GM13976 (cell line): ENCODE data around the gene UBE2L5.

Experiments used
- DNase-seq: peaks from one replicate; pipeline ENCODE4 v3.0.0; 2012; ENCODE audit warnings: low spot score
- in situ Hi-C: fragments of 300-500 bp; cut with MboI; formaldehyde crosslinking; loops from one replicate; pipeline ENCODE4 v1.12.0; 2022; ENCODE audit warnings: low sequenced_read_pairs, mixed read lengths, inconsistent platforms; ENCODE audit not compliant: unreplicated experiment
- TF ChIP-seq, protein P1 (sequence below): IDR thresholded peaks from 2 replicates; pipeline ENCODE4 v1.5.1; 2012; ENCODE audit warnings: borderline replicate concordance, mild to moderate bottlenecking; ENCODE audit not compliant: insufficient read depth; ENCODE audit errors: extremely low read depth, missing control alignments, control extremely low read depth

UBE2L5 gene

DNA sequence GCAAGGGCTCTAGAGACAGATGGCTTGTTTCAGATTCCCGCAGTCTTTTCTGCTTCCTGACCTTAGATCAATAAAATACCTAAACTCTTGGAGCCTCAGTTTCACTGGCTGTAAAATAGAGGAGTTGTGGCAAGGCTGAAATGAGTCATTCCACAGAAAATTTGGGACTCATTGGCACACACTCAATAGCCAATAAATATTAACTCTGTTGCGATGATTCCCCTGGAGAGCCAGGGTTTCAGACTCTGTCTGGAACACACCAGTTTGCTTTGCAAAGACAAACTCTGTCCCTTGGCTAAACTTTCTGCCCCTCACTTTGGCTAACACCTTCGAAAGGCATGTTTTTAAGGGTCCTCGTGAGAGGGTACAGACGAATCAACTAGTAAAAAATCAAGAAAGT is 18.1 kb upstream of the UBE2L5 start:
- in situ Hi-C loops = no loop called here
- TF ChIP-seq, protein P1, sequence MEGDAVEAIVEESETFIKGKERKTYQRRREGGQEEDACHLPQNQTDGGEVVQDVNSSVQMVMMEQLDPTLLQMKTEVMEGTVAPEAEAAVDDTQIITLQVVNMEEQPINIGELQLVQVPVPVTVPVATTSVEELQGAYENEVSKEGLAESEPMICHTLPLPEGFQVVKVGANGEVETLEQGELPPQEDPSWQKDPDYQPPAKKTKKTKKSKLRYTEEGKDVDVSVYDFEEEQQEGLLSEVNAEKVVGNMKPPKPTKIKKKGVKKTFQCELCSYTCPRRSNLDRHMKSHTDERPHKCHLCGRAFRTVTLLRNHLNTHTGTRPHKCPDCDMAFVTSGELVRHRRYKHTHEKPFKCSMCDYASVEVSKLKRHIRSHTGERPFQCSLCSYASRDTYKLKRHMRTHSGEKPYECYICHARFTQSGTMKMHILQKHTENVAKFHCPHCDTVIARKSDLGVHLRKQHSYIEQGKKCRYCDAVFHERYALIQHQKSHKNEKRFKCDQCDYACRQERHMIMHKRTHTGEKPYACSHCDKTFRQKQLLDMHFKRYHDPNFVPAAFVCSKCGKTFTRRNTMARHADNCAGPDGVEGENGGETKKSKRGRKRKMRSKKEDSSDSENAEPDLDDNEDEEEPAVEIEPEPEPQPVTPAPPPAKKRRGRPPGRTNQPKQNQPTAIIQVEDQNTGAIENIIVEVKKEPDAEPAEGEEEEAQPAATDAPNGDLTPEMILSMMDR = no peak
- DNase-seq = no peak

DNA sequence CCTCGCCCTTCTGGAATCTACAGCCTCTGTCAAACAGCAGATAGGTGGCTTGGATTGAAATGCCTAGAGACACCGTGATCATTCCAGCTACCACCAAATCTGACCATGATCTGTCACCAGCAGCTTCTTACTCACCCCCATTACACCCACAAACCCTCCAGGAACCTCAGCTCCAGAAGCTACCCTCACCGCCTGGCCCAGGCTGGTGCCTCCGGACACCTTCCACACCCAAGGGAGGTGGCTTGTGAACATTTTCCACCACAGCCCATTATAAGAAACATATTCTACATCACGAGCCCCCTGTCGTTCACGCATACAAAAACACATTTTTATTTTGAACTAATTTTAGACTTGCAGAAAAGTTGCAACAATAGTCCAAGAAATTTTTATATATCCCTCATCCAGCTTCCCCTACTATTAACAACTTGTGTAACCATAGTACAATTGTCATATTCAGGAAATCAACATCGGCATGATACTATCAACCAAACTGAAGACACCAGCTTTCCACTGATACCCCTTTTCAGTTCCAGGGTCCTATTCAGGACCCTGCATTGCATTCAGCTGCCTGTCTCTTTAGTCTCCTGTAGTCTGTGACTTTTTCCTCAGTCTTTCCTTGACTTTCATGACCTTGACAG is 15.4 kb upstream of the UBE2L5 start:
- no peak for DNase-seq

DNA sequence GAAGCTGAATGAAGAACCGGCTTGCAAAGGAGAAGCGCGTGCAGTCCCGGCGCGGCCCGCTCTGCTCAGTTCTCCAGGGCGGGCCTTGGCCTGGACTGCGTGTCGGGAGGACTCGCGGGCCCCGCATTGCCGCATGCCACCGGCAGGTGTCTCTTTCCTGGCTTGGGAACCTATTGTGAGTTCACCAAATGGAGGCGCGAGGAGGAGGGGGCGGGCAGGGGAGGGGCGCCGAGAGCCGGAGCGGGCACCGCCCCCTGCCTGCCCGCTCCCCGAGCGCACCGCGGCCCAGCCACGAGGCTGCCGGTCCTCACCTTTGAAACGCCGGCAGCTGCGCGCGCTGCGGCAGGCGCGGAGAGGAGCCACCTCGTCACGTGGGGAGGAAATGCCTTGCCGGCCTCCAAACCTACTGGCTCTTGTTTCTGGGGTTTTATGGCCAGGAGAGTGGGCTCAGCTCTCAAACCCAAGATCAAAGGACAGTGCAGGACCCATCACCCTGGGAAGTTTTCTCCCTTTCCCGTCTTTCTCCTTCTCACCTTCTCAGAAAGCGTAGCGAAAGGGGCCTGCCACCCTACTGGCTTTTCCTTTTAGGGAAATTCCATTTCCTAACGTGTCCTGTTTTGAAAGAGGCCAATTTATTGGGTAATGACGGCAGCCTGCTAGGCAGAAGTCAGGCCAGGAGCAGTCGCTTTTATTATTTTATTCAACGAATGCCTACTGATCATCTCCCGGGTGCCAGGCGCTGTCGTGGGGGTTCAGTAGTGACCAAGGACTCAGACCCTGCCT is 13.8 kb upstream of the UBE2L5 start:
- TF ChIP-seq, protein P1 = peak; percentile 70
- DNase-seq = peak; percentile 95
- in situ Hi-C loops = no loop called here

More for the DNA sequence above, 15.4 kb upstream of the UBE2L5 start:
- in situ Hi-C loops = no loop called here
- TF ChIP-seq, protein P1 = no peak

DNA sequence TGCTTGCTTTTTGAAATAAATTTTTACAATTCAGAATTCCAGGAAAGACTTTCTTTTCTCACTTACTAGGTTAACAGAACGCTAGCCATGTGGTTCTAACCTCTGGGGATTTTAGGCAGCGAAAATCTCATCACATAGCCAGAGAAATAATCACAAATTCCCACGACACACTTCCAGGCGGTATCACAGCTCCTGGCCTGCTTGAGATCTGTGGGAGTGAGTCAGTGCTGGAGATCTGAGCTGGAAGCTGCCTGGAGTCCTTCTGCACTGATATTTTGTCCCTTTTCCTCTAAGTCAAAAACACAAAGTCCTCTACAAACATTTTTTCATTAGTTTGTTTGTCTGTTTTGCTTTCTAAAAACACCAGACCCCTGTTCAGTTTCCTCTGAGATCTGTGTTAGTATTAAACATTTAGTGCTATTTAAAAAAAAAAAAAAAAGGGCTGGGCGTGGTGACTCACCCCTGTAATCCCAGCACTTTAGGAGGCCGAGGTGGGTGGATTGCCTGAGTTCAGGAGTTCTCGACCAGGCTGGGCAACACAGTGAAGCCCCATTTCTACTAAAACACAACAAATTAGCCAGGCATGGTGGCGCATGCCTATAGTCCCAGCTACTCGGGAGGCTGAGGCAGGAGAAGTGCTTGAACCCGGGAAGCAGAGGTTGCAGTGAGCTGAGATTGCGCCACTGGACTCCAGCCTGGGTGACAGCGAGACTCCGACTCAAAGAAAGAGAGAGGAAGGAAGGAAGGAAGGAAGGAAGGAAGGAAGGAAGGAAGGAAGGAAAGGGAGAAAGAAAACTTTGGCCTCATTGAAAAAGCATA is 12.2 kb upstream of the UBE2L5 start:
- TF ChIP-seq, protein P1 = no peak
- in situ Hi-C loops = no loop called here
- DNase-seq = no peak

DNA sequence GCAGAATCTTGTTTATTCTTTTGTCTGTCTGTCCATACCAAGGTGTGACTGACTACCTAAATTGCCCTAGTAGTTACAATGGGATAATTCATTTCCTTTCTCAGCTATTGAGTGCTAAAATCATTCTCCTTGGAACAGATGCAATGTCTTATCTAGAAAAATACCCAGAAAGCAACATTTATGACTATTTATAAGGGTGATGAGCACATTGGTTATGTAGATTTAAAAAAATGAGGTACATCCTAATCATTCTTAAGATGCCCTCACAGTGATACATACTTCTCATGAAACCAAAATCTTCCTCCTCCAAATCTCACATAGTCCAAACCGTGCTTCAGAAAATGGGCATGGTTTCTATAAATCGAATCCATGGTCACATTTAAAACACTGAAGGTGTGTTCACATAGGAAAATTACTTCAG is 11.6 kb upstream of the UBE2L5 start:
- TF ChIP-seq, protein P1 = no peak
- in situ Hi-C loops = no loop called here
- DNase-seq = no peak

DNA sequence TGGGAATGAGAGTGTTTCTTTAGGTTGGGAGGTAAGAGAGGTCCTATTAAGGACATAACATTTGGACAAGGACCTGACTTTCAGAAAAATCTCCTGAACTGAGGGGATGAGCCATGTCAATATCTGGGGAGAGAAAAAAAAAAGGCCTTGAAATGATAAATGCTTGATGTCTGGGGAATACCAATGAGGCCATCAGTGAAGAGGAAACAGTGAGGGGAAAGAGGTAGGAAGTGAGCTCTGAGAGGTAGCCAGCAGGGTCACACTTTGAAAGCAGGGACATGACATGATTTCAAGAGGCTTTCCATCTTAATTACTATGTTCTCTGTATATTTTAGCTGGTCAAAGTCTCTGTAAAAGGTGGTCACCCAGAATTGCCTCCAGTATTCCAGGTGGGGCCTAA is 9.9 kb upstream of the UBE2L5 start:
- in situ Hi-C loops = no loop called here
- no peak for DNase-seq
- TF ChIP-seq, protein P1 = no peak
